SK-N-SH (cell line): ENCODE data around the gene COQ8B. TPM values are rescaled to one million over a fixed set of nuclear protein-coding genes. Genes with fewer than 3 reads are reported as not detected.

Experiments used
- CTCF ChIA-PET: fragments of 300-600, 350-600 bp; formaldehyde crosslinking; extraction: SDS; loops from one replicate; lab custom pipeline; 2021; lab: Yijun Ruan, JAX
- POLR2A ChIA-PET: fragments of 350-600 bp; sonication (Branson Sonifier 250); formaldehyde crosslinking; extraction: SDS; loops from one replicate; lab custom pipeline; 2020; ENCODE audit warnings: antibody characterized with exemption, inconsistent platforms; lab: Yijun Ruan, JAX
- DNase-seq: peaks from one replicate; pipeline ENCODE4 v3.0.0; 2012
- H2AFZ ChIP-seq: fragments of 200-600 bp; sonication (generic); 2 replicates; pipeline ENCODE4 v1.8.1; 2016; ENCODE audit warnings: antibody characterized with exemption, mild to moderate bottlenecking, low read depth
- H3F3A ChIP-seq: fragments of 200-600 bp; sonication (generic); replicated peaks from 2 replicates; pipeline ENCODE3; 2016; ENCODE audit warnings: antibody characterized with exemption, mild to moderate bottlenecking; ENCODE audit not compliant: insufficient read depth
- H3K27ac ChIP-seq, 2 experiments: fragments of 200-500 bp in 1 of 2; fragments of 200-600 bp in 1 of 2; sonication (Bioruptor generic) in 1 of 2; sonication (generic), shearing (Covaris generic) in 1 of 2; 2 replicates each; pipeline versions ENCODE4 v1.5.1 to v1.6.1; 2014 to 2016; ENCODE audit warnings: low read depth in 2 of 2, inconsistent platforms in 1 of 2, low read length in 1 of 2, mild to moderate bottlenecking in 1 of 2, mixed read lengths in 1 of 2
- H3K27me3 ChIP-seq: fragments of 200-600 bp; sonication (generic), shearing (Covaris generic); 2 replicates; pipeline ENCODE4 v1.6.1; 2016; ENCODE audit warnings: mixed run types; ENCODE audit not compliant: insufficient read depth
- H3K36me3 ChIP-seq, 2 experiments: fragments of 200-500 bp in 1 of 2; fragments of 200-600 bp in 1 of 2; sonication (Bioruptor generic) in 1 of 2; sonication (generic) in 1 of 2; replicated peaks in 1 of 2; 2 replicates each; pipeline versions ENCODE3 to v1.5.1; 2014 to 2016; ENCODE audit warnings: low read length in 1 of 2, mild to moderate bottlenecking in 1 of 2; ENCODE audit not compliant: insufficient read depth in 2 of 2, control insufficient read depth in 1 of 2
- H3K4me1 ChIP-seq, 2 experiments: fragments of 200-500 bp in 1 of 2; fragments of 200-600 bp in 1 of 2; sonication (Bioruptor generic) in 1 of 2; sonication (generic), shearing (Covaris generic) in 1 of 2; 2 replicates each; pipeline versions ENCODE4 v1.5.1 to v1.6.1; 2014 to 2016; ENCODE audit warnings: low read depth in 1 of 2, low read length in 1 of 2, mixed run types in 1 of 2; ENCODE audit not compliant: insufficient read depth in 2 of 2, control insufficient read depth in 1 of 2
- H3K4me2 ChIP-seq: fragments of 200-600 bp; sonication (generic), shearing (Covaris generic); 2 replicates; pipeline ENCODE4 v1.6.1; 2017; ENCODE audit warnings: mixed run types
- H3K4me3 ChIP-seq, 2 experiments: fragments of 200-500 bp in 1 of 2; fragments of 200-600 bp in 1 of 2; sonication (Bioruptor generic) in 1 of 2; sonication (generic), shearing (Covaris generic) in 1 of 2; 2 replicates each; pipeline versions ENCODE4 v1.5.1 to v1.8.1; 2014 to 2016; ENCODE audit warnings: low read depth in 2 of 2, inconsistent platforms in 1 of 2, low read length in 1 of 2, mild to moderate bottlenecking in 1 of 2, mixed read lengths in 1 of 2, moderate library complexity in 1 of 2
- H3K79me2 ChIP-seq: fragments of 200-600 bp; sonication (generic); 2 replicates; pipeline ENCODE4 v1.8.1; 2017; ENCODE audit warnings: mild to moderate bottlenecking; ENCODE audit not compliant: insufficient read depth
- H3K9ac ChIP-seq: fragments of 200-600 bp; sonication (generic); 2 replicates; pipeline ENCODE4 v1.6.1; 2017; ENCODE audit warnings: mixed run types
- H3K9me2 ChIP-seq: fragments of 200-600 bp; sonication (generic); 2 replicates; pipeline ENCODE4 v1.6.1; 2017; ENCODE audit warnings: mixed run types
- H3K9me3 ChIP-seq: fragments of 200-600 bp; sonication (generic); 2 replicates; pipeline ENCODE4 v1.6.1; 2017; ENCODE audit warnings: mixed run types, mild to moderate bottlenecking, moderate library complexity
- H4K20me1 ChIP-seq: fragments of 200-600 bp; sonication (generic); 2 replicates; pipeline ENCODE4 v1.6.1; 2017; ENCODE audit warnings: mild to moderate bottlenecking, mixed run types; ENCODE audit not compliant: insufficient read depth
- EZH2phosphoT487 ChIP-seq: fragments of 200-600 bp; sonication (generic); IDR thresholded peaks from 2 replicates; pipeline ENCODE4 v1.6.1; 2017; ENCODE audit warnings: low read depth, mixed run types, mild to moderate bottlenecking, antibody characterized with exemption, moderate library complexity, borderline replicate concordance
- FOSL2 ChIP-seq: IDR thresholded peaks from 2 replicates; pipeline ENCODE4 v1.4.0; 2012; ENCODE audit warnings: low read depth, mild to moderate bottlenecking, moderate library complexity, borderline replicate concordance
- FOXJ3 ChIP-seq: sonication (generic); formaldehyde crosslinking; IDR thresholded peaks from 2 replicates; pipeline ENCODE4 v1.5.1; 2020; ENCODE audit warnings: mild to moderate bottlenecking, missing genetic modification reagents
- GATA2 ChIP-seq: sonication (generic); formaldehyde crosslinking; IDR thresholded peaks from 2 replicates; pipeline ENCODE4 v1.5.0; 2020; ENCODE audit warnings: mild to moderate bottlenecking, missing genetic modification reagents
- JUND ChIP-seq: IDR thresholded peaks from 2 replicates; pipeline ENCODE4 v1.4.0; 2012
- MEF2A ChIP-seq: IDR thresholded peaks from 2 replicates; pipeline ENCODE4 v1.4.0; 2012; ENCODE audit warnings: low read depth, borderline replicate concordance
- NFIC ChIP-seq: IDR thresholded peaks from 2 replicates; pipeline ENCODE4 v1.4.0; 2012; ENCODE audit warnings: borderline replicate concordance
- RCOR1 ChIP-seq: fragments of 150-350 bp; IDR thresholded peaks from 2 replicates; pipeline ENCODE4 v1.6.1; 2017; ENCODE audit warnings: antibody characterized with exemption, low read length
- SIN3A ChIP-seq: IDR thresholded peaks from 2 replicates; pipeline ENCODE4 v1.6.1; 2012; ENCODE audit warnings: low read depth, mild to moderate bottlenecking, low read length, moderate library complexity, borderline replicate concordance
- SMC3 ChIP-seq: IDR thresholded peaks from 2 replicates; pipeline ENCODE4 v1.6.1; 2012; ENCODE audit warnings: low read depth, low read length, improper control_type of control experiment
- TAF1 ChIP-seq: IDR thresholded peaks from 2 replicates; pipeline ENCODE4 v1.6.1; 2012; ENCODE audit warnings: low read depth, mild to moderate bottlenecking, low read length, moderate library complexity, borderline replicate concordance
- TCF12 ChIP-seq: IDR thresholded peaks from 2 replicates; pipeline ENCODE4 v1.4.0; 2012
- WGBS: methylation state at CpG from one replicate; pipeline ENCODE4 v1.1.6; 2017; ENCODE audit warnings: low lambda C conversion rate; 5-methylcytosine and 5-hydroxymethylcytosine counted together
- polyA plus RNA-seq, 3 experiments: library from polyadenylated mRNA; depleted of rRNA; stranded (reverse); fragments of >200 nt; gene quantifications; 2 replicates each; pipeline ENCODE4 v1.2.3, GENCODE V29; 2012
- TF ChIP-seq, protein P1 (sequence below): IDR thresholded peaks from 2 replicates; pipeline ENCODE4; 2012

The COQ8B gene
- polyA plus RNA-seq, 1 of the 3 experiments (the other 2 are of a cell fraction) = 43.8 TPM

DNA sequence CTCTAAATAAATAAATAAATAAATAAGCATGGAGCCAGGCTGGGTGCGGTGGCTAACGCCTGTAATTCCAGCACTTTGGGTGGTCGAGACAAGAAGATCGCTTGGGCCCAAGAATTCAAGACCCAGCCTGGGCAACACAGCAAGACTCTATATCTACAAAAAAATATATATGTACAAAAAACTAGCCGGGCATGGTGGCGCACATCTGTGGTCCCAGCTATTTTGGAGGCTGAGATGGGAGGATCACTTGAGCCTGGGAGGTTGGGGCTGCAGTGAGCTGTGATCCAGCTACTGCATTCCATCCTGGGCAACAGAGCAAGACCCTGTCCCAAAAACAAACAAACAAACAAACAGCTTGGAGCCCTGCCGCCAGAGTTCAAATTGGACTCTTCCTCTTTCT lies 30.9 kb upstream of the COQ8B start (continued):
- TF ChIP-seq, protein P1, sequence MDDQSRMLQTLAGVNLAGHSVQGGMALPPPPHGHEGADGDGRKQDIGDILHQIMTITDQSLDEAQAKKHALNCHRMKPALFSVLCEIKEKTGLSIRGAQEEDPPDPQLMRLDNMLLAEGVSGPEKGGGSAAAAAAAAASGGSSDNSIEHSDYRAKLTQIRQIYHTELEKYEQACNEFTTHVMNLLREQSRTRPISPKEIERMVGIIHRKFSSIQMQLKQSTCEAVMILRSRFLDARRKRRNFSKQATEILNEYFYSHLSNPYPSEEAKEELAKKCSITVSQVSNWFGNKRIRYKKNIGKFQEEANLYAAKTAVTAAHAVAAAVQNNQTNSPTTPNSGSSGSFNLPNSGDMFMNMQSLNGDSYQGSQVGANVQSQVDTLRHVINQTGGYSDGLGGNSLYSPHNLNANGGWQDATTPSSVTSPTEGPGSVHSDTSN = no peak
- TF ChIP-seq FOXJ3 (CRISPR knock-in tag) (no peak), RCOR1 (no peak), GATA2 (CRISPR knock-in tag) (no peak), NFIC (no peak), TCF12 (no peak), MEF2A (no peak)

GRCh38 chr19:40745402-40745780 lies 28.7 kb upstream of the COQ8B start:
- Histone ChIP-seq H3K79me2 (peaks cover 14% of the 10 kb centered on the region), H3K9ac (no peak overlapping the region), H3K9me2 (no peaks in the 10 kb centered on the region), H3K4me2 (no peak overlapping the region), H3F3A (no peaks in the 10 kb centered on the region), H3K27ac (peak overlapping the region in 1 of 2 experiments; percentile 30; a peak in 1 of 4 replicates), H2AFZ (no peak overlapping the region), H3K36me3 (no peaks in the 10 kb centered on the region), H3K4me1 (peaks cover 11 to 14% of the 10 kb centered on the region in 2 experiments; a peak in 1 of 4 replicates), H3K4me3 (no peak overlapping the region), H4K20me1 (no peaks in the 10 kb centered on the region), H3K9me3 (no peaks in the 10 kb centered on the region), H3K27me3 (no peaks in the 10 kb centered on the region)
- DNase-seq = no peak
- POLR2A ChIA-PET = interaction anchor here (1.2 kb wide), 1 partner anchor 15 kb away, joined by 3 read pairs; no protein-coding TSS in a partner anchor
- CTCF ChIA-PET = interaction anchor here (0.7 kb wide), 1 partner anchor 82 kb away, joined by 3 read pairs; no protein-coding TSS in a partner anchor
- TF ChIP-seq GATA2 (CRISPR knock-in tag) (no peak), FOSL2 (no peak)
- 84% methylated on average over 7 of the region's 7 CpGs for WGBS

DNA sequence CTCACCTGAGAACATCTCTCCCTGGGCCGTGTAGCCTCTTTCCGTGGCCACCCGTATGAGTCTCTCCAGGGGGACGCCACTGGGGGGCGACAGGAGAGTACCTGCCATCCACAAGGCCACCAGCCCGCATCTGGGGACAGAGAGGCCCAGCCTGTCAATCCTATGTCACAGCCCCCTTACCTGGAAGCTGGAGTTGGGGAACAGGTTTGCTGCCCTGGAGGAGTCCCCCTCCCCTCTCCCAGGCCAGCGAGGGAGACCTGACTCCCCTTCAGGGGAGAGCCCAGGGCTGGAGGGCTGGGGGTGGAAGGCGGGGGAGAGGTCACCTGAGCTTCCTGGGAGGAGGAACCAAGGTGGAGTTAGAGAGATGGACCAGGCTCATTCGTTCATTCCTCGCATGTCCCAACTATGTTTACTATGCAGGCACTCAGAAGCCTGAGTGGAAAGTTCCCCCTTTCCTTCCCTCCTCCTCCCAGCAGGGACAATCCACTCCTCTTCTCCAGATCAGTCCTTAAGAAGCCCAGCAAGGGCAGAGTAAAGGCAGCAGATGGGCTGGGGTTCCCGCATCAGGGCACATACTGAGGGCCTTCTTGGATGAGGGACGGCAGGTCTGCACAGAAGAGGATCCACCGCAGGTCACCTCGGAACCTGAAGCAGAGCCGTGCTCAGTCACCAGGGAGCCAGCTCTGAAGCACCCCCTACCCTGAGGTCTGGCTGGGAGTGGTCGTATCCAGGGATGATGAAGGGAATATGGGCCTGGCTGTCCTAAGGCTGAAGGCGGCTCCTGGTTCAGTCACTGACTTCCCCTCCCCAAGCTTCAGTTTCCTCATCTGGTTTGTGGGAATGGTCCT lies 28.1 kb upstream of the COQ8B start:
- WGBS = 88% methylated on average over 14 of the region's 17 CpGs
- no peaks in the 10 kb centered on the region for H3F3A ChIP-seq
- no peaks in the 10 kb centered on the region for H3K9me3 ChIP-seq
- peak overlapping the region in 1 of 2 experiments; percentile 30; a peak in 1 of 4 replicates for H3K27ac ChIP-seq
- peaks cover 9 to 11% of the 10 kb centered on the region in 2 experiments; a peak in 1 of 4 replicates for H3K4me1 ChIP-seq
- POLR2A ChIA-PET = interaction anchor here (1.2 kb wide), 1 partner anchor 16 kb away, joined by 3 read pairs; no protein-coding TSS in a partner anchor
- no peaks in the 10 kb centered on the region for H3K36me3 ChIP-seq
- no peak overlapping the region for H3K4me2 ChIP-seq
- H3K9me2 ChIP-seq = no peaks in the 10 kb centered on the region
- TF ChIP-seq SMC3 (0 out of 2 replicates have a peak, but pooled peaks have one; percentile 8), EZH2phosphoT487 (no peak), TAF1 (no peak), JUND (no peak), SIN3A (no peak)
- TF ChIP-seq, all 33 proteins: peak for 1
- DNase-seq = peak; percentile 51
- H2AFZ ChIP-seq = no peak overlapping the region
- CTCF ChIA-PET = interaction anchor here (1.3 to 3.3 kb wide), 2 partner anchors 75 to 82 kb away, joined by 3 to 10 read pairs; no protein-coding TSS in a partner anchor
- H3K79me2 ChIP-seq = peaks cover 11% of the 10 kb centered on the region
- H3K27me3 ChIP-seq = no peaks in the 10 kb centered on the region
- H3K4me3 ChIP-seq = no peak overlapping the region
- H4K20me1 ChIP-seq = no peaks in the 10 kb centered on the region
- no peak overlapping the region for H3K9ac ChIP-seq
